WERI-Rb-1 (cell line): Measurements from ENCODE around the gene MIA.
"Not testable (repeated sequence)": the region's sequence is repeated elsewhere in the genome, so short reads cannot be mapped to it uniquely, and the experiment has no call there.

Experiments used
- DNase-seq: peaks from one replicate; pipeline ENCODE4 v3.0.0-alpha.2; 2020
- H3K27ac ChIP-seq: fragments of 250-450 bp; sonication (Bioruptor Pico); 2 replicates; pipeline ENCODE4 v1.5.1; 2020; ENCODE audit warnings: mild to moderate bottlenecking, moderate library complexity
- H3K27me3 ChIP-seq: fragments of 250-450 bp; sonication (Bioruptor Pico); 2 replicates; pipeline ENCODE4 v1.5.1; 2021; ENCODE audit warnings: mild to moderate bottlenecking, low read depth, moderate library complexity; ENCODE audit not compliant: insufficient read depth, severe bottlenecking
- H3K36me3 ChIP-seq: fragments of 250-450 bp; sonication (Bioruptor Pico); 2 replicates; pipeline ENCODE4 v1.5.1; 2020; ENCODE audit warnings: mild to moderate bottlenecking, moderate library complexity
- H3K4me3 ChIP-seq: 2 replicates; pipeline ENCODE4 v1.5.1; 2011; ENCODE audit warnings: low read depth, mild to moderate bottlenecking, control low read depth, low read length
- H3K9me3 ChIP-seq: fragments of 250-450 bp; sonication (Bioruptor Pico); 2 replicates; pipeline ENCODE4 v1.5.1; 2021; ENCODE audit warnings: mild to moderate bottlenecking, moderate library complexity; ENCODE audit not compliant: severe bottlenecking
- TF ChIP-seq, protein P1 (sequence below): IDR thresholded peaks from 2 replicates; pipeline ENCODE4 v1.5.1; 2011; ENCODE audit warnings: low read depth, mild to moderate bottlenecking, control low read depth, inconsistent platforms, low read length

Gene MIA

DNA sequence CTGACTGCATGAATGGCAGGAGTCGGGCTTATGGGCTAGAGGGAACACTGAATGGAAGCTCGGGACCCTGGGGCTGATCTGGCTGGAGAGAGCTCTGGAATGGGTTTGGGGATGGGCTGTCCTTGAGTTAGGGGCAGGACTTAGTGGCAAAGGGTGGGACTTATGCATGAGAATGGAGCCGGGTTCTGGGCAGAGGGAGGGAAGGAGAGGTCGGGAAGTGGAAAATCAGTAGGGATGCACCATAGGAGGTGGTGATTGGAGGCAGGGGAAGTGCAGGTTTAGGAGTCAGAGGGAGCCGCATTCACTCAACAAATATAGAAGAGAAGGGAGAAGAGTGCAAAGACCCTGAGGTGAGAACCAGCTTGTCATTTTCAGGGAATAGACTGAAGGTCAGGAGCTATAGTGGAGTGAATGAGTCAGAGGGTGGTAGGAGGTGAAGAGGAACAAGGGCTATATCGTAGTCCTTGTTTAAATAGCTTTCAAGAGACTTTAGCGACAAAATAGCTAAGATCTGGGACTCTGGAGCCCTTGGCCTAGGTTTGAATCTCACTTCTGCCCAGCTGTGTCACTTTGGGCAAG is 3.5 kb downstream of the MIA start:
- H3K9me3 ChIP-seq = no peaks in the 10 kb centered on the region
- H3K4me3 ChIP-seq = peak overlapping the region; percentile 73
- H3K27ac ChIP-seq = peak overlapping the region; percentile 68
- H3K36me3 ChIP-seq = no peaks in the 10 kb centered on the region
- H3K27me3 ChIP-seq = no peaks in the 10 kb centered on the region
- TF ChIP-seq, protein P1, sequence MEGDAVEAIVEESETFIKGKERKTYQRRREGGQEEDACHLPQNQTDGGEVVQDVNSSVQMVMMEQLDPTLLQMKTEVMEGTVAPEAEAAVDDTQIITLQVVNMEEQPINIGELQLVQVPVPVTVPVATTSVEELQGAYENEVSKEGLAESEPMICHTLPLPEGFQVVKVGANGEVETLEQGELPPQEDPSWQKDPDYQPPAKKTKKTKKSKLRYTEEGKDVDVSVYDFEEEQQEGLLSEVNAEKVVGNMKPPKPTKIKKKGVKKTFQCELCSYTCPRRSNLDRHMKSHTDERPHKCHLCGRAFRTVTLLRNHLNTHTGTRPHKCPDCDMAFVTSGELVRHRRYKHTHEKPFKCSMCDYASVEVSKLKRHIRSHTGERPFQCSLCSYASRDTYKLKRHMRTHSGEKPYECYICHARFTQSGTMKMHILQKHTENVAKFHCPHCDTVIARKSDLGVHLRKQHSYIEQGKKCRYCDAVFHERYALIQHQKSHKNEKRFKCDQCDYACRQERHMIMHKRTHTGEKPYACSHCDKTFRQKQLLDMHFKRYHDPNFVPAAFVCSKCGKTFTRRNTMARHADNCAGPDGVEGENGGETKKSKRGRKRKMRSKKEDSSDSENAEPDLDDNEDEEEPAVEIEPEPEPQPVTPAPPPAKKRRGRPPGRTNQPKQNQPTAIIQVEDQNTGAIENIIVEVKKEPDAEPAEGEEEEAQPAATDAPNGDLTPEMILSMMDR = no peak
- DNase-seq = no peak

DNA sequence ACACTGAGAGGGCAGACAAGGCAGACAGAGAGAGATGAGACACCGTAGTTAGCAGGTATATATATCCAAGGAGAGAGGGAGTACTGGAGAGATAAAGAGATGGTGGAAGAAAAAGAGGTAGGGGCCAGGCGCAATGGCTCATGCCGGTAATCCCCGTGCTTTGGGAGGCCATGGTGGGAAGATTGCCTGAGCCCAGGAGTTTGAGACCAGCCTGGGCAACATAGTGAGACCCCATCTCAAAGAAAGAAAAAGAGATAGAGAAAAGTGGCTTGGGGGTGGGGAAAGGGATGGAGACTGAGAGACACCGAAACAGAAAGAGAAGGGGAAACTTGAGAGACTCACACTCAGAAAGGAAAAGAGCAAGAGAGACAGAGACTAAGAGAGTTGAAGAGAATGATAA is 5.3 kb downstream of the MIA start:
- Histone ChIP-seq H3K36me3 (no peaks in the 10 kb centered on the region), H3K27ac (no peak overlapping the region)
- TF ChIP-seq, protein P1 = no peak

DNA sequence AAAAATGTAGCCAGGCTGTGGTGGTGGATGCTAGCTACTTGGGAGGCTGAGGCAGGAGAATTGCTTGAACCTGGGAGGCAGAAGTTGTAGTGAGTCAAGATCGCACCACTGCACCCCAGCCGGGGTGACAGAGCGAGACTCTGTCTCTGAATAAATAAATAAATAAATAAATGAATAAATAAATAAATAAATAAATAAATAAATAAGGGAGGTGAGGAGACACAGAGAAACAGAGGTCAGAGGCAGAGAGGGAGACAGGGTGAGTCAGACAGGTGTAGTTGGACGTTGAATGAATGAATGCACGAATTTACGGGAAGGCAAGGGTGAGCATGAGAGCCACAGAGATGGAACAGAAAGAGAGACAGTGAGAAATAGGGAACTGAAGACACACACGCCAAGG is 5.8 kb downstream of the MIA start:
- no peaks in the 10 kb centered on the region for H3K27me3 ChIP-seq
- TF ChIP-seq, protein P1 = no peak
- no peaks in the 10 kb centered on the region for H3K9me3 ChIP-seq
- H3K36me3 ChIP-seq = no peaks in the 10 kb centered on the region
- H3K4me3 ChIP-seq = no peak overlapping the region
- DNase-seq = no peak
- H3K27ac ChIP-seq = no peak overlapping the region

More for the DNA sequence above, 5.3 kb downstream of the MIA start:
- no peak for DNase-seq
- Histone ChIP-seq H3K4me3 (no peak overlapping the region), H3K27me3 (no peaks in the 10 kb centered on the region), H3K9me3 (no peaks in the 10 kb centered on the region)

DNA sequence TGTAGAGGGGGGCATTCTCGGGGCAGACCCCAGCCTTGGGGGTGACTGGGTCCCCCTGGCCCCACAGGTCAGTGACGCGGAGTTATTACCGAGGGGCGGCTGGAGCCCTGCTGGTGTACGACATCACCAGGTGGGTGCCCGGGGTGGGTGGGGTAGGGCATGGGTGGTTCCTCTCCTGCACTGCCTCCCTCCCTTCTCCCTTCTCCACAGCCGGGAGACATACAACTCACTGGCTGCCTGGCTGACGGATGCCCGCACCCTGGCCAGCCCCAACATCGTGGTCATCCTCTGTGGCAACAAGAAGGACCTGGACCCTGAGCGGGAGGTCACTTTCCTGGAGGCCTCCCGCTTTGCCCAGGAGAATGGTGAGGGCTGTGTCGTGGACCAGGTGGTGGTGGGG is 8.4 kb downstream of the MIA start:
- Histone ChIP-seq H3K36me3 (no peaks in the 10 kb centered on the region), H3K27ac (no peak overlapping the region), H3K27me3 (no peaks in the 10 kb centered on the region), H3K4me3 (no peak overlapping the region), H3K9me3 (no peaks in the 10 kb centered on the region)
- TF ChIP-seq, protein P1 = no peak
- no peak for DNase-seq

DNA sequence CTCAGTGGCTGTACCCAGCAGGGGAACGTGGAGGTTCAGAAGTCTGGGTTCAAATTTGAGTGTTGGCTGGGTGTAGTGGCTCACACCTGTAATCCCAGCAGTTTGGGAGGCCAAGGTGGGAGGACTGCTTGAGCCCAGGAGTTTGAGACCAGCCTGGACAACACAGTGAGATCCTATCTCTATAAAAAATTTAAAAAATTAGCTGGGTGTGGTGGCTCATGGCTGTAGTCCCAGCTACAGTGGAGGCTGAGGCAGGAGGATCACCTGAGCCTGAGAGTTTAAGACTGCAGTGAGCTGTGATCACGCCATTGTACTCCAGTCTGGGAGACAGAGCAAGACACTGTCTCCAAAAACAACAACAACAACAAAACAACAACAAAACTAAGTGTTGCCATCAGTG is 8.8 kb downstream of the MIA start:
- H3K27ac ChIP-seq, H3K27me3 ChIP-seq, H3K9me3 ChIP-seq, H3K4me3 ChIP-seq, DNase-seq, H3K36me3 ChIP-seq: not testable (repeated sequence)

DNA sequence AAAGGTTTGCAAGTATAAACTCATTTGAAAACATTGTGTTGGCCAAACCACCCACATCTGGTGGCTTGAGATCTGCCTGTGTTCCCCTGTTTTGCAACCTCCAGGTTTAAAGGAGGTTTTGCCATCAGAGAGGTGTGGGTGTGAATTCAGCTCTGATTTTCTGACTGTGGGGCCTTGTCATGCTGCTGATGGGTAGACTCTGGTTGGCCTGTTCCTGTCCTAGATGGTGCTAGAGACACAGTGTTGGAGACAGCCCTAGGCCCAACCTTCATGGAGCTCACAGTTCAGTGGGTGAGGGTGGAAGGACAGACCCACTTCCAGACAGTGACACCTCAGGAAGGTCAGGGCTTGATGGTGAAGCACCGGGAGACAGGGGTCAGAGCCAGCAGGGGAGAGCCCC is 10.2 kb downstream of the MIA start:
- Histone ChIP-seq H3K27ac (no peak overlapping the region), H3K27me3 (no peaks in the 10 kb centered on the region), H3K4me3 (no peak overlapping the region), H3K36me3 (no peaks in the 10 kb centered on the region), H3K9me3 (no peaks in the 10 kb centered on the region)
- TF ChIP-seq, protein P1 = no peak
- DNase-seq = no peak
